ENCODE data around the gene DUSP22. TPM values are rescaled to one million over a fixed set of nuclear protein-coding genes. Genes with fewer than 3 reads are reported as not detected.

The DUSP22 gene
- total and polyA plus RNA-seq, 9 of the 15 experiments (the other 6 are each of a cell fraction or from before 2014, with no cell fraction given) = 9.3 to 19.4 (median 11.8) TPM

DNA sequence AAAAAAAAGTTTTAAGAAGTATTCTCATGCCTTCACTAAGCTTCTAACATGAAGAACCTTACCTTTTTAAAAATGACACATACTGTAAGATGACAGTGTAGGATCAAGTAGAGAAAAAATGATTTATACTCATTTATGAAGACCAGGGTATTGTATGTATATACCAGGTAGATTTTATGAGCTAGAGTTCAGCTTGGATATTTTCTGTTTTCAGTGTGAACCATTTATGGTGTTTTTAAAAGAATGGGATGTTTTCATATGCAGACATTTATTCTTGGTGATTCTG lies 24.4 kb downstream of the DUSP22 start (continued):
- TF ChIP-seq, protein P1, sequence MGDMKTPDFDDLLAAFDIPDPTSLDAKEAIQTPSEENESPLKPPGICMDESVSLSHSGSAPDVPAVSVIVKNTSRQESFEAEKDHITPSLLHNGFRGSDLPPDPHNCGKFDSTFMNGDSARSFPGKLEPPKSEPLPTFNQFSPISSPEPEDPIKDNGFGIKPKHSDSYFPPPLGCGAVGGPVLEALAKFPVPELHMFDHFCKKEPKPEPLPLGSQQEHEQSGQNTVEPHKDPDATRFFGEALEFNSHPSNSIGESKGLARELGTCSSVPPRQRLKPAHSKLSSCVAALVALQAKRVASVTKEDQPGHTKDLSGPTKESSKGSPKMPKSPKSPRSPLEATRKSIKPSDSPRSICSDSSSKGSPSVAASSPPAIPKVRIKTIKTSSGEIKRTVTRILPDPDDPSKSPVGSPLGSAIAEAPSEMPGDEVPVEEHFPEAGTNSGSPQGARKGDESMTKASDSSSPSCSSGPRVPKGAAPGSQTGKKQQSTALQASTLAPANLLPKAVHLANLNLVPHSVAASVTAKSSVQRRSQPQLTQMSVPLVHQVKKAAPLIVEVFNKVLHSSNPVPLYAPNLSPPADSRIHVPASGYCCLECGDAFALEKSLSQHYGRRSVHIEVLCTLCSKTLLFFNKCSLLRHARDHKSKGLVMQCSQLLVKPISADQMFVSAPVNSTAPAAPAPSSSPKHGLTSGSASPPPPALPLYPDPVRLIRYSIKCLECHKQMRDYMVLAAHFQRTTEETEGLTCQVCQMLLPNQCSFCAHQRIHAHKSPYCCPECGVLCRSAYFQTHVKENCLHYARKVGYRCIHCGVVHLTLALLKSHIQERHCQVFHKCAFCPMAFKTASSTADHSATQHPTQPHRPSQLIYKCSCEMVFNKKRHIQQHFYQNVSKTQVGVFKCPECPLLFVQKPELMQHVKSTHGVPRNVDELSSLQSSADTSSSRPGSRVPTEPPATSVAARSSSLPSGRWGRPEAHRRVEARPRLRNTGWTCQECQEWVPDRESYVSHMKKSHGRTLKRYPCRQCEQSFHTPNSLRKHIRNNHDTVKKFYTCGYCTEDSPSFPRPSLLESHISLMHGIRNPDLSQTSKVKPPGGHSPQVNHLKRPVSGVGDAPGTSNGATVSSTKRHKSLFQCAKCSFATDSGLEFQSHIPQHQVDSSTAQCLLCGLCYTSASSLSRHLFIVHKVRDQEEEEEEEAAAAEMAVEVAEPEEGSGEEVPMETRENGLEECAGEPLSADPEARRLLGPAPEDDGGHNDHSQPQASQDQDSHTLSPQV (IDR thresholded peaks at IDR 0.05) = no peak
- TF ChIP-seq ZNF165 (CRISPR knock-in tag; IDR thresholded peaks at IDR 0.05; ENCODE audit: borderline replicate concordance) = no peak
- TF ChIP-seq, protein P2, sequence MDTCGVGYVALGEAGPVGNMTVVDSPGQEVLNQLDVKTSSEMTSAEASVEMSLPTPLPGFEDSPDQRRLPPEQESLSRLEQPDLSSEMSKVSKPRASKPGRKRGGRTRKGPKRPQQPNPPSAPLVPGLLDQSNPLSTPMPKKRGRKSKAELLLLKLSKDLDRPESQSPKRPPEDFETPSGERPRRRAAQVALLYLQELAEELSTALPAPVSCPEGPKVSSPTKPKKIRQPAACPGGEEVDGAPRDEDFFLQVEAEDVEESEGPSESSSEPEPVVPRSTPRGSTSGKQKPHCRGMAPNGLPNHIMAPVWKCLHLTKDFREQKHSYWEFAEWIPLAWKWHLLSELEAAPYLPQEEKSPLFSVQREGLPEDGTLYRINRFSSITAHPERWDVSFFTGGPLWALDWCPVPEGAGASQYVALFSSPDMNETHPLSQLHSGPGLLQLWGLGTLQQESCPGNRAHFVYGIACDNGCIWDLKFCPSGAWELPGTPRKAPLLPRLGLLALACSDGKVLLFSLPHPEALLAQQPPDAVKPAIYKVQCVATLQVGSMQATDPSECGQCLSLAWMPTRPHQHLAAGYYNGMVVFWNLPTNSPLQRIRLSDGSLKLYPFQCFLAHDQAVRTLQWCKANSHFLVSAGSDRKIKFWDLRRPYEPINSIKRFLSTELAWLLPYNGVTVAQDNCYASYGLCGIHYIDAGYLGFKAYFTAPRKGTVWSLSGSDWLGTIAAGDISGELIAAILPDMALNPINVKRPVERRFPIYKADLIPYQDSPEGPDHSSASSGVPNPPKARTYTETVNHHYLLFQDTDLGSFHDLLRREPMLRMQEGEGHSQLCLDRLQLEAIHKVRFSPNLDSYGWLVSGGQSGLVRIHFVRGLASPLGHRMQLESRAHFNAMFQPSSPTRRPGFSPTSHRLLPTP (IDR thresholded peaks at IDR 0.05; ENCODE audit: borderline replicate concordance, extremely low read depth, insufficient read length) = no peak
- no peak for TF ChIP-seq MEF2D (tag; conservative IDR thresholded peaks at IDR 0.05; ENCODE audit: low read depth)
- TF ChIP-seq, protein P3, sequence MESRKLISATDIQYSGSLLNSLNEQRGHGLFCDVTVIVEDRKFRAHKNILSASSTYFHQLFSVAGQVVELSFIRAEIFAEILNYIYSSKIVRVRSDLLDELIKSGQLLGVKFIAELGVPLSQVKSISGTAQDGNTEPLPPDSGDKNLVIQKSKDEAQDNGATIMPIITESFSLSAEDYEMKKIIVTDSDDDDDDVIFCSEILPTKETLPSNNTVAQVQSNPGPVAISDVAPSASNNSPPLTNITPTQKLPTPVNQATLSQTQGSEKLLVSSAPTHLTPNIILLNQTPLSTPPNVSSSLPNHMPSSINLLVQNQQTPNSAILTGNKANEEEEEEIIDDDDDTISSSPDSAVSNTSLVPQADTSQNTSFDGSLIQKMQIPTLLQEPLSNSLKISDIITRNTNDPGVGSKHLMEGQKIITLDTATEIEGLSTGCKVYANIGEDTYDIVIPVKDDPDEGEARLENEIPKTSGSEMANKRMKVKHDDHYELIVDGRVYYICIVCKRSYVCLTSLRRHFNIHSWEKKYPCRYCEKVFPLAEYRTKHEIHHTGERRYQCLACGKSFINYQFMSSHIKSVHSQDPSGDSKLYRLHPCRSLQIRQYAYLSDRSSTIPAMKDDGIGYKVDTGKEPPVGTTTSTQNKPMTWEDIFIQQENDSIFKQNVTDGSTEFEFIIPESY (CRISPR knock-in tag; IDR thresholded peaks at IDR 0.05) = no peak
- no peak for TF ChIP-seq NFATC3 (IDR thresholded peaks at IDR 0.05)
- TF ChIP-seq SMARCE1 (IDR thresholded peaks at IDR 0.05) = no peak
